T-helper 17 cell (primary cell): Measurements from ENCODE around the gene DEXI. TPM values are rescaled to one million over a fixed set of nuclear protein-coding genes. Genes with fewer than 3 reads are reported as not detected.
A peak's percentile ranks its signal among the peaks of the same experiment; 100 is the strongest.

Experiments used
- ATAC-seq: fragments of 150-1000 bp; cut with Tn5 transposase; 2 replicates; pipeline ENCODE4 v1.10.0; 2021; ENCODE audit warnings: mild to moderate bottlenecking, moderate library complexity
- DNase-seq, 3 donors: peaks; one replicate each; pipeline versions ENCODE4 v3.0.0 to v3.0.0-alpha.2; 2020 to 2021
- H3K9me3 ChIP-seq: one replicate; pipeline ENCODE4 v1.7.0; 2013; ENCODE audit warnings: low read length, mild to moderate bottlenecking; ENCODE audit not compliant: control insufficient read depth, poor library complexity, severe bottlenecking
- H3K27ac Mint-ChIP-seq: one replicate; pipeline ENCODE4 v1.8.0; 2022; ENCODE audit warnings: mild to moderate bottlenecking, moderate library complexity, mixed read lengths
- H3K27me3 Mint-ChIP-seq: one replicate; pipeline ENCODE4 v1.8.0; 2022; ENCODE audit warnings: mixed read lengths
- H3K36me3 Mint-ChIP-seq: one replicate; pipeline ENCODE4 v1.8.0; 2022; ENCODE audit warnings: low read depth, mixed read lengths
- H3K4me1 Mint-ChIP-seq: one replicate; pipeline ENCODE4 v1.8.0; 2022; ENCODE audit warnings: mild to moderate bottlenecking, mixed read lengths
- H3K4me3 Mint-ChIP-seq: one replicate; pipeline ENCODE4 v1.8.0; 2022; ENCODE audit warnings: mild to moderate bottlenecking, moderate library complexity, mixed read lengths
- total RNA-seq, 4 donors: library from RNA in 2 of 4; stranded (reverse) in 2 of 4; gene quantifications; one replicate each; pipeline ENCODE4 v1.2.3 and lab custom pipeline; 2022 to 2026

DEXI gene
- total RNA-seq (10 to 100 TPM; 14.2 to 15.1 TPM), total RNA-seq (lab: John Stamatoyannopoulos, UW) (15.7 to 37.8 reads per million in 2 donors)

GRCh38 chr16:10942352-10943063, at the start of gene DEXI:
Gene DEXI, minus strand, starts transcription at chr16:10942468. Its CDS starts 463 bp downstream, at chr16:10942005.
- H3K4me3 Mint-ChIP-seq, result peak within 1 kb of the TSS; percentile 92
- peak within 1 kb of the TSS; percentile 84 for H3K27ac Mint-ChIP-seq
- H3K36me3 Mint-ChIP-seq, result peaks cover 4% of the 10 kb centered on the region
- no peaks in the 10 kb centered on the region for H3K9me3 ChIP-seq
- H3K27me3 Mint-ChIP-seq, result no peaks in the 10 kb centered on the region
- ATAC-seq, result peak; percentile 82
- peaks cover 65% of the 10 kb centered on the region for H3K4me1 Mint-ChIP-seq
- peak; percentile 95 to 96 (median 95) for DNase-seq

DNA sequence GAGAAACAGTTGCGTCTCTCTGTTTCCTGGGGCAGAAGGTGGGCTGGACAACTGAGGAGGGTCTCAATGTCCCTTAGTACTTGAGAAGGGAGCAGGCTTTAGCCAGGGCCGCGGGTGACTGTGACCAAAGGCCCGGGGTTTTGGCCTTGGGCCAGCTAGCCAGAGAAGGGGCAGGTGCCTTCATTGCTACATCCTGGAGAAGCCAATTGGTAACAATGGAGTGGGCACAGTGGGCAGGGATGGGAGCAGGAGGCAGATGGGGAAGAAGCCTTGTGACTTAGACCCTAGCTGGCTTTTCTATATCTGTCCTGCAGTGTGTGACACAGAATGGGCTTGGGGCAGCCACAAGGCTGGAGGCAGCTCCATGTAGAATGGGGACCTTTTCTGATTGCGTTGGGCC, 48.1 kb upstream of the DEXI start:
- H3K4me3 Mint-ChIP-seq, result no peak overlapping the region
- H3K27me3 Mint-ChIP-seq, result no peaks in the 10 kb centered on the region
- ATAC-seq (no peak), DNase-seq (no peak)
- H3K27ac Mint-ChIP-seq, result no peak overlapping the region
- peaks cover 45% of the 10 kb centered on the region for H3K4me1 Mint-ChIP-seq
- peaks cover 8% of the 10 kb centered on the region for H3K36me3 Mint-ChIP-seq
- no peaks in the 10 kb centered on the region for H3K9me3 ChIP-seq

DNA sequence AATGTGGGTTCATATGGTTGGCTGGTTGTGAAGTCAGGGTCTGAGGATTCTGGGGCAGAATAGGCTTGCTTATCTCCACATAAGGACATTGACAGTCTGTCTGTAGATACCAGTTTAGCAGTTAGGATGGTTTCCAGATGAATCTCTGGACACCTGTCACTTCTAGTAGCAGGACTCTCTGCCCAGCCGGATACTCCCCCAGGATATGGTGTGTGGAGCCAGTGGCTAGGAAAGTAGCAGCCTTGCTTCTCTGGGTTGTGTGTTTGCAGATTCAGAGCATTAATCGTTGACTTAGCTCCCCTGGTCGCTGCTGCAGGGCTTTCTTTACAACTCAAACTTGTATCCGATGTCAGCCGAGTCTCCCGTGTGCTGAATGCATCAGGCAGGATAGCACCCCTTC, 47.3 kb upstream of the DEXI start:
- Mint-ChIP-seq H3K36me3 (peaks cover 5% of the 10 kb centered on the region), H3K4me1 (peaks cover 41% of the 10 kb centered on the region), H3K27me3 (no peaks in the 10 kb centered on the region), H3K27ac (no peak overlapping the region), H3K4me3 (peak overlapping the region; percentile 68)
- ATAC-seq (no peak), DNase-seq (no peak)
- no peaks in the 10 kb centered on the region for H3K9me3 ChIP-seq

- no peak for ATAC-seq
- no peaks in the 10 kb centered on the region for H3K27me3 Mint-ChIP-seq
- peak overlapping the region; percentile 84 for H3K27ac Mint-ChIP-seq
- H3K4me3 Mint-ChIP-seq, result peak overlapping the region; percentile 68
- DNase-seq, result no peak
- H3K36me3 Mint-ChIP-seq, result peaks cover 2% of the 10 kb centered on the region
- peaks cover 45% of the 10 kb centered on the region for H3K4me1 Mint-ChIP-seq
- H3K9me3 ChIP-seq, result no peaks in the 10 kb centered on the region
Measured at GRCh38 chr16:10988879-10989278, 46.6 kb upstream of the DEXI start.

DNA sequence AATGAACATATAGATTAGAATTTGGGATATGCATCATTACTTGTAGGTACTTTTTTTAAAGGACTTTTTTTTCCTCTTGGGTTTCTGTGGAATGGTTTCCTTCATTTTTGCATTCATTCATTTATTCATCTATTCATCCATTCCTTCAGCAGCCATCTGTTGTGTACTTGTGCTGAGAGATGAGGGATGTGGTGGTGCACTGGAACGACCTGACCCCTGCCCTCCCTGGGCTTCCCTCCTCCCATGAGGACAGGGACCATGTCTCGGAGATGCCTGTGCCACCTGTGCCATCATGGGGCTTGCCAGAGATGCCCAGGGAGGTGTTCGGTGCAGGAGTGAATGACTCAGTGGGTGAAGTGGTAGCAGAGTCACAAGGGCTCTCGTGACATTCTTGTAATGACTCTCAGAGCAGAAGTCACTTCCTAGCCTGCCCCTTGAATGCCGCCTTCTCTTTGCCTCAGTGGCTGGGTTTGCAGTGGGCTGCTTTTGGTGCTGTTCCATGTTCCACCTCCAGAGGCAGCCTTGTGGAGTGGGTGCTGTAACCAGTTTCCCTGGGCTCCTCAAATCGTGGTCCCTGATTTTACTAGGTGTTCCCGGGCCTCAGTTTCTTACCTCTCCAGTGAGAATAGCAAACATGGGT, 46.0 kb upstream of the DEXI start:
- no peaks in the 10 kb centered on the region for H3K9me3 ChIP-seq
- Mint-ChIP-seq H3K4me1 (peaks cover 48% of the 10 kb centered on the region), H3K36me3 (peaks cover 2% of the 10 kb centered on the region), H3K4me3 (peak overlapping the region; percentile 91), H3K27me3 (no peaks in the 10 kb centered on the region), H3K27ac (peak overlapping the region; percentile 84)
- peak; percentile 71 for ATAC-seq
- DNase-seq, result no peak

GRCh38 chr16:10987361-10988163, 45.3 kb upstream of the DEXI start:
- ATAC-seq (peak; percentile 58), DNase-seq (no peak)
- Mint-ChIP-seq H3K36me3 (peaks cover 2% of the 10 kb centered on the region), H3K4me3 (peak overlapping the region; percentile 91), H3K4me1 (peaks cover 46% of the 10 kb centered on the region), H3K27ac (peak overlapping the region; percentile 84), H3K27me3 (no peaks in the 10 kb centered on the region)
- H3K9me3 ChIP-seq, result no peaks in the 10 kb centered on the region

DNA sequence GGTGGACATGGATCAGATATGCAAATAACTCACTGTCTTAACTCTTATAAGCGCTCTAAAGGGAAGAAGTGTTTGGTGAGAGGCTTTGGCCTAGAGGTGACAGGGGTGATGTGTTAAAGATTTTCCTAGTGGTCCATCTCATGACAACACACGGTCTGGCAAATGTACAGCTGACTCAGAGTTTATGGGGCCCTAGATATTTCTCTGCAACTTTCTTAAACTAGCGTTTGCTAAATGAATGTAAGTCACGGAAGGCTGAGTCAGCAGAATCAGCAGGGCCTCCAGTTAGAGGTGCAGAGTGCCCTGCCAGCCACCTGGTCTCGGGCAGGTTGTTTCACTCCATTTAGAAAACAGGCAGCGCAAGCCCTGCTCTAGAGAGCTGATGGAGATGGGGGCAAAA, 42.2 kb upstream of the DEXI start:
- ATAC-seq (no peak), DNase-seq (no peak)
- H3K36me3 Mint-ChIP-seq, result no peaks in the 10 kb centered on the region
- H3K4me3 Mint-ChIP-seq, result no peak overlapping the region
- peaks cover 45% of the 10 kb centered on the region for H3K4me1 Mint-ChIP-seq
- H3K9me3 ChIP-seq, result no peaks in the 10 kb centered on the region
- H3K27ac Mint-ChIP-seq, result peak overlapping the region; percentile 79
- no peaks in the 10 kb centered on the region for H3K27me3 Mint-ChIP-seq

DNA sequence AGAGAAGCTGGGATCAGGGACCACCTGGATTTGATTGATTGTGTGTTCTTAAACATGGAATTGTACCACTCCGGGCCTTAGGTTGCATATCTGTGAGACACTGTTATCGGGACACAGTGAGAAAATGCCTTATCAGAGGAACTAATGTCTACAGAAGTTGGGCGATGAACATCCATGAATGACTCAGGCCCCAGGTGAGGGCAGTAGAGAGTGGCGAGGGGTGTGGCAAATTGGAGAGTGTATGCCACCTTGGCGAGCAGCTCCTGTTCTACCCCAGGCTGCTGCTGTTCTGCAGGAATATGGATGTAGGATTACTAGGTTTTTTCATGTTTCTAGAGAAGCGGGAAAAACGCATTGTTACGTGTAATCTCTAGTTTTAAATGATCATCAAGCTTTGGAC, 40.9 kb upstream of the DEXI start:
- H3K4me1 Mint-ChIP-seq, result peaks cover 34% of the 10 kb centered on the region
- H3K36me3 Mint-ChIP-seq, result no peaks in the 10 kb centered on the region
- no peaks in the 10 kb centered on the region for H3K27me3 Mint-ChIP-seq
- DNase-seq (no peak), ATAC-seq (peak; percentile 46)
- no peaks in the 10 kb centered on the region for H3K9me3 ChIP-seq
- peak overlapping the region; percentile 24 for H3K27ac Mint-ChIP-seq
- H3K4me3 Mint-ChIP-seq, result no peak overlapping the region

DNA sequence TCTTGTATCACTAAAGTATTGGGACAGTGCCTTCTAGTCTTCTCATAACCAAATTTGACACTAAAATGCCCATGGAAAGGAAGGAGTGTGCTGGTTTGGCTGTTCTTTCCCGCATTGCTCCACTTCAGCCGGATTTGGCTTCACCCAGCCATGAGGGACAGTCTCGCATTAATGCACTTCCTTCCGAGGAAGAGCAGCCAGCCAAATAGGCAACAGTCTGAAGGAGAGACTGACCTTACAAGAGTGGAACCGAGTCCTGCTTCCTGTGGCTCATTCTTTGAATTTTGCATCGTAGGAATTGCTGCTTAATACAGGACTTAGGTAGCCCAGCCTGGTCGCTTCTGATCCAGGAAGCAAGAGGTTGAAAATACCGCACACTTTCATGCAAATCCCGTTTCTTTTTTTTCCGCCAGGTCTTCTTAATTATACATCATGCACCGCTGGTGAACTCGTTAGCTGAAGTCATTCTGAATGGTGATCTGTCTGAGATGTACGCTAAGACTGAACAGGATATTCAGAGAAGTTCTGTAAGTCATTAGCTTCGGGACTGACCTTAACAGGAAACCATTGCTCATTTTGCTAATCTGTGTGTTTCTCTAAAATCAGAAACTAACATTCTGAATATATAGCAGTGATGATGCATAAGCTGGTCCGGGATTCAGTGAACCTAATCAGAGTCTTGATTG, 40.3 kb upstream of the DEXI start:
- Mint-ChIP-seq H3K27me3 (no peaks in the 10 kb centered on the region), H3K4me1 (peaks cover 30% of the 10 kb centered on the region), H3K36me3 (peaks cover 1% of the 10 kb centered on the region), H3K27ac (peak overlapping the region; percentile 24), H3K4me3 (peak overlapping the region; percentile 33)
- ATAC-seq (no peak), DNase-seq (no peak)
- no peaks in the 10 kb centered on the region for H3K9me3 ChIP-seq

DNA sequence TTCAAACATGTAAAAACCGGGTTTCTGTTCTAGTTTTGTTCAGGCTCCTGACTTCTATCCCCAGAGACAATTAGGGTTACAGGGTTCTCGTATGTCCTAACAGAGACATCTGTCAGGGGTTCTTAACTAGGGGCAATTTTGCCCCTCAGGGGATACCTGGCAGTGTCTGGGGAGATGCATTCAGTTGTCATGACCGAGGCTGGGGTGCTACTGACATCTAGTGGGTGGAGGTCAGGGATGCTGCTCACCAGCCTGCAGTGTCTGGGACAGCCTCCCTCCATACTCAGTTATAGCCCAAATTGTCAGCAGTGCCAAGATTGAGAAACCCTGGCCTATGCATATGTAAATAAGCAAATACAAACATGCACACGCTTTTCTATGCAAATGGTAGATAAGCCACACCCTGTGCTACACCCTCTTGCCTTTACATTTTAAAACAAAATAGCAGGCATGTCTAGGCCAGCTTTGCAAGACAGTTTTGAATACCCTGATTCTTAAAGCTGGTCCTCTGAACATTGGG, 39.5 kb upstream of the DEXI start:
- Mint-ChIP-seq H3K27ac (no peak overlapping the region), H3K36me3 (peaks cover 2% of the 10 kb centered on the region), H3K27me3 (no peaks in the 10 kb centered on the region), H3K4me1 (peaks cover 24% of the 10 kb centered on the region), H3K4me3 (no peak overlapping the region)
- H3K9me3 ChIP-seq, result no peaks in the 10 kb centered on the region
- peak in 2 of 3 donors; percentile 26 to 27 for DNase-seq
- ATAC-seq, result peak; percentile 88

DNA sequence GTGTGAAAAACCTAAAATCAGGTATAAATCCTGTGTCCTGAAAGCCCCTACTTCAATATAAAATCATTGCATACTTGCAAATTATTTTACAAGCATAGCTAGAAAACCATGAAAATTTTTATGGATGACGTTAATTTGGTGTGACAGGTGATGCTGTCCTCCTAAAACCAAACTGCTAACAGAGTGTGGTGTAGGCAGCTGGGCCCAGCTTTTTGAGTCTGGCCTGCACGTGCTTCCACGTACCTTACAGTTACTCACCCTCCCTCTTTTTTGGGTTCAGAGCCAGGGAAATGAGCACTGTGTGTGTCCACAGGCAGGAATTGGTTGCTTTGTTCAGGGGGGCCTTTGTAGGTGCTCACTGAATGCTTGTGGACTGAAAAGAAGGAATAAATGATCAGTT, 38.5 kb upstream of the DEXI start:
- peaks cover 2% of the 10 kb centered on the region for H3K36me3 Mint-ChIP-seq
- H3K9me3 ChIP-seq, result no peaks in the 10 kb centered on the region
- H3K27ac Mint-ChIP-seq, result peak overlapping the region; percentile 21
- peaks cover 21% of the 10 kb centered on the region for H3K4me1 Mint-ChIP-seq
- ATAC-seq, result no peak
- H3K4me3 Mint-ChIP-seq, result no peak overlapping the region
- DNase-seq, result no peak
- no peaks in the 10 kb centered on the region for H3K27me3 Mint-ChIP-seq

GRCh38 chr16:10979717-10980601, 37.7 kb upstream of the DEXI start:
- ATAC-seq (no peak), DNase-seq (no peak)
- H3K9me3 ChIP-seq, result no peaks in the 10 kb centered on the region
- Mint-ChIP-seq H3K27me3 (no peaks in the 10 kb centered on the region), H3K4me1 (peaks cover 21% of the 10 kb centered on the region), H3K4me3 (no peak overlapping the region), H3K36me3 (peaks cover 2% of the 10 kb centered on the region), H3K27ac (peak overlapping the region; percentile 21)
